Prostate gland (tissue), 2 donors: ENCODE data around the gene XKR8.

Source experiments
- POLR2A ChIP-seq: fragments of 450-650 bp; IDR thresholded peaks from one replicate; pipeline ENCODE4 v1.6.1; 2016; ENCODE audit warnings: antibody characterized with exemption, mild to moderate bottlenecking
- POLR2AphosphoS5 ChIP-seq: sonication (generic); formaldehyde crosslinking; IDR thresholded peaks from one replicate; pipeline ENCODE4 v1.6.1; 2017; ENCODE audit warnings: antibody characterized with exemption
- TF ChIP-seq, protein P1 (sequence below), 4 experiments: fragments of 200-600 bp in 2 of 4; fragments of 450-650 bp in 2 of 4; sonication (generic) in 2 of 4; IDR thresholded peaks; 1 replicate in 3 of 4; 2 replicates in 1 of 4; pipeline ENCODE4 v1.5.1; 2016 to 2019; ENCODE audit warnings: antibody characterized with exemption in 4 of 4, mild to moderate bottlenecking in 2 of 4, moderate library complexity in 2 of 4

GRCh38 chr1:27961646-27962221 lies 2.0 kb downstream of the XKR8 start:
- TF ChIP-seq, protein P1, sequence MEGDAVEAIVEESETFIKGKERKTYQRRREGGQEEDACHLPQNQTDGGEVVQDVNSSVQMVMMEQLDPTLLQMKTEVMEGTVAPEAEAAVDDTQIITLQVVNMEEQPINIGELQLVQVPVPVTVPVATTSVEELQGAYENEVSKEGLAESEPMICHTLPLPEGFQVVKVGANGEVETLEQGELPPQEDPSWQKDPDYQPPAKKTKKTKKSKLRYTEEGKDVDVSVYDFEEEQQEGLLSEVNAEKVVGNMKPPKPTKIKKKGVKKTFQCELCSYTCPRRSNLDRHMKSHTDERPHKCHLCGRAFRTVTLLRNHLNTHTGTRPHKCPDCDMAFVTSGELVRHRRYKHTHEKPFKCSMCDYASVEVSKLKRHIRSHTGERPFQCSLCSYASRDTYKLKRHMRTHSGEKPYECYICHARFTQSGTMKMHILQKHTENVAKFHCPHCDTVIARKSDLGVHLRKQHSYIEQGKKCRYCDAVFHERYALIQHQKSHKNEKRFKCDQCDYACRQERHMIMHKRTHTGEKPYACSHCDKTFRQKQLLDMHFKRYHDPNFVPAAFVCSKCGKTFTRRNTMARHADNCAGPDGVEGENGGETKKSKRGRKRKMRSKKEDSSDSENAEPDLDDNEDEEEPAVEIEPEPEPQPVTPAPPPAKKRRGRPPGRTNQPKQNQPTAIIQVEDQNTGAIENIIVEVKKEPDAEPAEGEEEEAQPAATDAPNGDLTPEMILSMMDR (IDR thresholded peaks at IDR 0.05) = no peak
- TF ChIP-seq POLR2A = no peak
- no peak for TF ChIP-seq POLR2AphosphoS5
